ENCODE results near the gene CMIP.

GRCh38 chr16:81494434-81494806 is 49.8 kb downstream of the CMIP start:
- TF ChIP-seq POLR2A (IDR thresholded peaks at IDR 0.05; ENCODE audit: low read depth, low read length) (no peak), KDM1A (IDR thresholded peaks at IDR 0.05; ENCODE audit: borderline replicate concordance) (no peak), SP1 (IDR thresholded peaks at IDR 0.05; ENCODE audit: low read depth, low read length) (no peak), ZNF592 (IDR thresholded peaks at IDR 0.05) (no peak), ZNF274 (IDR thresholded peaks at IDR 0.05; ENCODE audit: insufficient read depth, insufficient read length) (no peak), SPI1 (IDR thresholded peaks at IDR 0.05; ENCODE audit: borderline replicate concordance, insufficient read depth, low read depth, low read length) (no peak), EP300 (IDR thresholded peaks at IDR 0.05; ENCODE audit: borderline replicate concordance in 1 of 2, control insufficient read depth in 1 of 2, low read depth in 2 of 2, low read length in 2 of 2) (no peak), CBX5 (IDR thresholded peaks at IDR 0.05; ENCODE audit: low read depth) (no peak)
- TF ChIP-seq, protein P1, sequence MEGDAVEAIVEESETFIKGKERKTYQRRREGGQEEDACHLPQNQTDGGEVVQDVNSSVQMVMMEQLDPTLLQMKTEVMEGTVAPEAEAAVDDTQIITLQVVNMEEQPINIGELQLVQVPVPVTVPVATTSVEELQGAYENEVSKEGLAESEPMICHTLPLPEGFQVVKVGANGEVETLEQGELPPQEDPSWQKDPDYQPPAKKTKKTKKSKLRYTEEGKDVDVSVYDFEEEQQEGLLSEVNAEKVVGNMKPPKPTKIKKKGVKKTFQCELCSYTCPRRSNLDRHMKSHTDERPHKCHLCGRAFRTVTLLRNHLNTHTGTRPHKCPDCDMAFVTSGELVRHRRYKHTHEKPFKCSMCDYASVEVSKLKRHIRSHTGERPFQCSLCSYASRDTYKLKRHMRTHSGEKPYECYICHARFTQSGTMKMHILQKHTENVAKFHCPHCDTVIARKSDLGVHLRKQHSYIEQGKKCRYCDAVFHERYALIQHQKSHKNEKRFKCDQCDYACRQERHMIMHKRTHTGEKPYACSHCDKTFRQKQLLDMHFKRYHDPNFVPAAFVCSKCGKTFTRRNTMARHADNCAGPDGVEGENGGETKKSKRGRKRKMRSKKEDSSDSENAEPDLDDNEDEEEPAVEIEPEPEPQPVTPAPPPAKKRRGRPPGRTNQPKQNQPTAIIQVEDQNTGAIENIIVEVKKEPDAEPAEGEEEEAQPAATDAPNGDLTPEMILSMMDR (IDR thresholded peaks at IDR 0.05 in 2 of 3, conservative IDR thresholded peaks at IDR 0.05 in 1 of 3; ENCODE audit: control insufficient read depth in 2 of 3, extremely low read depth in 1 of 3, insufficient read depth in 1 of 3, low read depth in 3 of 3, low read length in 3 of 3) = no peak

Measured in GM12878 (cell line).